Adrenal gland (tissue), 5 donors: ENCODE measurements around the gene PNPLA5.

Source experiments
- CTCF ChIP-seq, 6 experiments: fragments of 450-650 bp in 4 of 6; fragments of 200-600 bp in 2 of 6; sonication (generic) in 1 of 6; IDR thresholded peaks; 1 replicate in 5 of 6; 2 replicates in 1 of 6; pipeline versions ENCODE4 v1.5.1 to v1.8.0; 2016 to 2021; ENCODE audit warnings: antibody characterized with exemption in 6 of 6, mild to moderate bottlenecking in 2 of 6, moderate library complexity in 1 of 6
- POLR2A ChIP-seq, 2 donors: fragments of 450-650 bp; IDR thresholded peaks; one replicate each; pipeline ENCODE4 v1.6.1; 2017; ENCODE audit warnings: antibody characterized with exemption in 2 of 2, mild to moderate bottlenecking in 2 of 2, moderate library complexity in 1 of 2
- donor health status: DM: no; HTN: no; CAD: no.

DNA sequence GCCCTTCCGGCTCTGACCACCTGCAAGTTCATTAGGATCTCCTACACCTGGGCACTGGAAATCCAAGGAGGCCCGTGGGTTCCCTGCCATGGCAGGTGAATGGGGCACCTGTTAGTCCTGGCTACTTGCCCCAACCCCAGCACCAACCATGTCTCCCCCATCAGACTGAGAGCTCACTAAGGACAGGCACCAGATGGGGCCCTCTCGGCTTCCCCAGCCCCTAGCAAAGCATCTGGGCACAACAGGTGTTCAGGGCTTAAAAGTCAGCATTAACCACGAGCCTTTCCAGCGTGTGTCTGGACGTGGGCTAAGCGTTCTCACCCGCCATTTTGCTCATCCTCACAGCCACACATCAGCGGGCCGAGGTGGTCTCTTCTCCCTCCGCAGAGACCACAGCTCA lies 31.7 kb downstream of the PNPLA5 start:
- TF ChIP-seq CTCF (IDR thresholded peaks at IDR 0.05) (no peak), POLR2A (IDR thresholded peaks at IDR 0.05) (no peak)
